ENCODE measurements around the gene GYG1. TPM values are rescaled to one million over a fixed set of nuclear protein-coding genes. Genes with fewer than 3 reads are reported as not detected.

Gene GYG1
- total and polyA plus RNA-seq, 2 of the 8 experiments (the other 6 are each of a cell fraction or from before 2014, with no cell fraction given): 19.4 to 34.2 TPM

DNA sequence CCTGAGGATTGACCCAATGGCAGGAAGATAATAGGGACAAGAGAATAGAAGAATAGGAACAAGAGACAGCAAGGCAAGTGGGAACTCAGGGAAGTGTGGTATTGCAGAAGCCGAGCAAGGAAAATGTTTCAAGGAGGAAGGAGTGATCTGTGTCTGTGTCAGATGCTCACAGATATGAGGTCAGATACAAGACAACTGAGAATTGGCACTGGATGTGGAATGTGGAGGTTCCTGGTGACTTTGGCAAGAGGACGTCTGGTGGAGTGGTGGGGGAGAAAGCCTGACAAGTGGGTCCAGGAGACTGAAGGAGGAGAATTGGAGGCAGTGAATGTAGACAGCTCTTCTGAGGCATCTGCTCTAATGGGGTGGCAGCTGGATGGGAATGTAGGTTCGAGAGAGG is 24.1 kb downstream of the GYG1 start:
- Histone ChIP-seq H4K91ac (replicated peaks; ENCODE audit: insufficient read length, low read length) (no peak overlapping the region), H2AK5ac (ENCODE audit: low read depth, low read length) (no peak overlapping the region), H3K4me3 (ENCODE audit: extremely low read depth in 1 of 4, insufficient read depth in 2 of 4, low read depth in 3 of 4, low read length in 4 of 4) (no peak overlapping the region), H2BK20ac (ENCODE audit: low read length) (no peak overlapping the region), H3K23me2 (ENCODE audit: low read depth, low read length) (no peaks in the 10 kb centered on the region), H2BK12ac (ENCODE audit: low read depth, low read length) (no peak overlapping the region), H3K4me1 (replicated peaks in 1 of 4; ENCODE audit: control insufficient read depth in 3 of 4, insufficient read depth in 4 of 4, low read length in 3 of 4) (peaks cover 0 to 10% (median 8%) of the 10 kb centered on the region in 4 experiments), H3K4me2 (ENCODE audit: insufficient read depth in 1 of 2, low read depth in 2 of 2, low read length in 2 of 2) (no peak overlapping the region), H2BK5ac (ENCODE audit: low read depth, low read length) (peak overlapping the region; percentile 7; the same call in 1 of the 2 replicates), H3K4ac (replicated peaks; ENCODE audit: insufficient read length, low read depth, low read length) (no peak overlapping the region), H3K23ac (ENCODE audit: insufficient read length) (no peak overlapping the region), H2BK120ac (replicated peaks; ENCODE audit: low read depth, low read length) (no peak overlapping the region), H2BK15ac (ENCODE audit: low read length) (no peak overlapping the region), H3K14ac (ENCODE audit: insufficient read length) (no peak overlapping the region), H3K27me3 (replicated peaks in 1 of 4; ENCODE audit: control insufficient read depth in 3 of 4, extremely low read depth in 1 of 4, insufficient read depth in 3 of 4, low read length in 3 of 4) (no peaks in the 10 kb centered on the region), H3K79me2 (ENCODE audit: control insufficient read depth in 1 of 2, insufficient read depth in 2 of 2, low read length in 2 of 2) (no peaks in the 10 kb centered on the region), H3K27ac (ENCODE audit: low read depth, low read length) (no peak overlapping the region), H2AFZ (ENCODE audit: low read length) (no peak overlapping the region), H3K9ac (replicated peaks in 1 of 4; ENCODE audit: extremely low read depth in 1 of 4, low read depth in 3 of 4, low read length in 3 of 4) (no peak overlapping the region), H3K9me3 (ENCODE audit: insufficient read depth in 2 of 2, low read depth in 1 of 2, low read length in 1 of 2) (no peaks in the 10 kb centered on the region), H3K56ac (replicated peaks; ENCODE audit: insufficient read length, low read depth, low read length) (no peak overlapping the region), H3K36me3 (ENCODE audit: control insufficient read depth in 2 of 4, insufficient read depth in 4 of 4, low read length in 3 of 4) (peaks cover 0 to 20% (median 2%) of the 10 kb centered on the region in 4 experiments; a peak in 3 of 8 replicates), H4K5ac (ENCODE audit: insufficient read length, low read depth, low read length) (no peak overlapping the region), H4K8ac (ENCODE audit: extremely low read depth, insufficient read depth, low read length) (no peak overlapping the region), H4K20me1 (replicated peaks in 1 of 2; ENCODE audit: control insufficient read depth in 1 of 2, insufficient read depth in 2 of 2, low read length in 2 of 2) (no peaks in the 10 kb centered on the region), H3K18ac (ENCODE audit: extremely low read depth, low read length) (no peak overlapping the region), H3K79me1 (ENCODE audit: low read depth, low read length) (peaks cover 2% of the 10 kb centered on the region; the same call in 1 of the 2 replicates)
- POLR2A ChIA-PET (ENCODE audit: partially characterized antibody): no interaction called here
- DNase-seq (ENCODE audit: low read depth in 1 of 2, low spot score in 2 of 2) (no peak), FAIRE-seq (no peak)
- TF ChIP-seq JUN (IDR thresholded peaks at IDR 0.05; ENCODE audit: low read depth, low read length) (no peak), CEBPB (IDR thresholded peaks at IDR 0.05; ENCODE audit: low read depth, low read length) (no peak), BACH1 (IDR thresholded peaks at IDR 0.05; ENCODE audit: low read length) (no peak), TEAD4 (IDR thresholded peaks at IDR 0.05; ENCODE audit: low read depth, low read length) (no peak), GTF2F1 (IDR thresholded peaks at IDR 0.05; ENCODE audit: borderline replicate concordance, low read depth, low read length) (no peak), TAF7 (optimal IDR thresholded peaks at IDR 0.05; ENCODE audit: borderline replicate concordance, low read depth, low read length) (no peak), RAD21 (IDR thresholded peaks at IDR 0.05 in 1 of 2, conservative IDR thresholded peaks at IDR 0.05 in 1 of 2; ENCODE audit: low read depth in 2 of 2, low read length in 2 of 2) (no peak), RBBP5 (IDR thresholded peaks at IDR 0.05; ENCODE audit: borderline replicate concordance, low read depth, low read length) (no peak), NRF1 (IDR thresholded peaks at IDR 0.05; ENCODE audit: low read depth, low read length) (no peak)
- TF ChIP-seq, protein P1, sequence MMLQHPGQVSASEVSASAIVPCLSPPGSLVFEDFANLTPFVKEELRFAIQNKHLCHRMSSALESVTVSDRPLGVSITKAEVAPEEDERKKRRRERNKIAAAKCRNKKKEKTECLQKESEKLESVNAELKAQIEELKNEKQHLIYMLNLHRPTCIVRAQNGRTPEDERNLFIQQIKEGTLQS (IDR thresholded peaks at IDR 0.05; ENCODE audit: insufficient read depth, low read depth, low read length): no peak
- 85% methylated on average over 3 of the region's 3 CpGs; no CpG with 5 or more reads in 1 of the 2 experiments for WGBS, 2 experiments (ENCODE audit: extremely low coverage in 1 of 2, insufficient coverage in 1 of 2, insufficient read length in 1 of 2, insufficient replicate concordance in 2 of 2, low coverage in 1 of 2, low lambda C conversion rate in 2 of 2, missing lambda C conversion rate in 1 of 2)
- CTCF ChIA-PET (ENCODE audit: partially characterized antibody): interaction anchor here (0.7 to 1.6 kb wide), 5 partner anchors 16 to 60 kb away, joined by 3 to 4 read pairs (median 3); no protein-coding TSS in a partner anchor
